GM12892 (cell line): ENCODE measurements around the gene CHKA.
A peak's percentile ranks its signal among the peaks of the same experiment; 100 is the strongest.

ENCODE experiments used
- DNase-seq: peaks from one replicate; pipeline ENCODE4 v3.0.0; 2011; ENCODE audit not compliant: insufficient read length
- FAIRE-seq: peaks from 2 replicates; lab custom pipeline; 2011; peaks lifted over from hg19 to GRCh38; lab: Jason Lieb, UNC
- POLR2A ChIP-seq: IDR thresholded peaks from 2 replicates; pipeline ENCODE4 v1.6.1; 2011; ENCODE audit warnings: low read depth, low read length, control low read depth
- POLR2AphosphoS5 ChIP-seq: IDR thresholded peaks from 2 replicates; pipeline ENCODE4 v1.6.1; 2011; ENCODE audit warnings: low read depth, low read length, control low read depth
- TAF1 ChIP-seq: IDR thresholded peaks from 2 replicates; pipeline ENCODE4 v1.6.1; 2011; ENCODE audit warnings: low read depth, mild to moderate bottlenecking, control low read depth, low read length, borderline replicate concordance

The CHKA gene

DNA sequence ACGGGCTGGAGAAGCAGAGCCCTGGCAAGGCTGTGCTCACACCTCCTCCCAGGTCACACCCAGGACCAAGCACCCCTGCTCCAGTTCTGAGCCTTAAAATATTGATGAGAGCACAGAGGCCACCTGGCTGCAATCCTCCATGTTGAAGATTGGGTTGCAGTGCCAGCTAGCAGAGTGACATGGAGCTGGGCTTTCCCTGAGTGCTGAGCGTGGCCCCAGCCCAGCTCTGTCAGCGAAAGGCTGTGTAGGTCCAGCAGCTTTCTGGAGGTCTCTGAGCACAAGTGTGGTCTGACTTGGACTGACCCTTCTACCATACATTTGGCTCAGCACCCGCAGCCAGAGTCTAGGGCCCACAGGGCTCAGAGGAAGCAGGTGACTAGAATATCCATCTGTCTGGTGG is 4.0 kb upstream of the CHKA start:
- TF ChIP-seq POLR2A (no peak), TAF1 (no peak), POLR2AphosphoS5 (no peak)
- FAIRE-seq, result no peak
- DNase-seq, result no peak

DNA sequence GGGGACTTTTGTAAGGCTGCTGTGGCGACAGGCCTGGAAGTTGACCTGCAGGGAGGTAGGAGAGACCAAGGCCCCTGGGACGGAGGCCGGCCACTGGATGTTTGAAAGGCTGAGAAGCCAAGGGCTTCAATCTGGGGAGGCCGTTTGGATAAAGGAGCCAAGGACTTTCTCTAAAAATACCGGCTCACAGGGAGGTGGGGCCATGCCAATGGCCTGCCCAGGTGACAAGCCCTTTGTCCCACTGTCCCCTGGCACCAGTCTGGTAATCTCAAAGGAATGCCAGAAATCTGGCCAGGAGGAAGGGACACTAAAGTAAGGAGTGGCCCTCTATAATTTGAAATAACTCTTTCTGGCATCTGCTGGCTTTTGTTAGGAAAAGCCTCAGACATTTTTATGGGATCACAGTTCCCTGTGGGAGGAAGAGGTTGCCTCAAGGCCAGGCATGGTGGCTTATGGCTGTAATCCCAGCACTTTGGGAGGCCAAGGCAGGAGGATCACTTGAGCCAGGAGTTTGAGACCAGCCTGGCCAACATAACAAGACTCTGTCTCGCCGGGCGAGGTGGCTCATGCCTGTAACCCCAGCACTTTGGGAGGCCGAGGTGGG is 1.9 kb upstream of the CHKA start:
- DNase-seq (no peak), FAIRE-seq (no peak)
- no peak for TF ChIP-seq TAF1
- TF ChIP-seq POLR2AphosphoS5, result no peak
- no peak for TF ChIP-seq POLR2A

- FAIRE-seq, result peak; percentile 9
- TF ChIP-seq POLR2A, result no peak
- TF ChIP-seq TAF1, result no peak
- DNase-seq, result no peak
These were observed 718 bp downstream of the CHKA start for GRCh38 chr11:68120273-68121066.

DNA sequence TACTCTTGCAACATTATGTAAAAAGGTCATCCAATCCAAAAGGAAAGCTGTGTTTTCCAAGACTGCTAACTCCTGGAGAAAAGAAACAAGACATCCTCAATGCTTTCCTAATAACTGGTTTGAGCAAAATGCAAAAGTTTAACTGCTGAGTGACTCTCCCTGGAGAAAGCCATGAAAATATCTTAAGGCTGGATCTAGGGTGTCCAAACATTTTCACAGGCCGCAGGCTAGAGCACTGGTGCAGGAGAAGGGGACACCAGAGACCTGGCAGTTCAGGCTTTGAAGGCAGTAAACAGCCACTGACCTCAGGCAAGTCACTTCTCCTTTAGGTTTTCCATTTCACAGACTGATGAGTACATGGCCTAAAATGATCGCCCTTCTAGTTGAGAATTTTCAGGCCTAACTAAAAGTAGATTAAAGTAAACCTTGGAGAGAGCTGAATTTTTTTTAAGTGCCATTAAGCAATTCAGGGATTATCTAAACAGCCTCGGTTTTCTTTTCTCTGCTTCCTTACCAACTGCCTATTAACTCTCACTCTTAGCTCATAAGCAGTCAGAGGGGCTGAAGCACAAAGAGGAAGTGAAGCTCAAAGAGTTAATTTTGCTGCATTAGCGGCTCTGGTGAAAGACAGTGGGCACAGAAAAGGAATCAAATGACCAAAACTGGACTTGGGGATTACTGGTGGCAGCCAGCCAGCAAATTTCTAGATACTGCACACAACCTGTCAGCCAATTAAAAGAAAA is 2.3 kb downstream of the CHKA start:
- no peak for TF ChIP-seq POLR2A
- FAIRE-seq (peak; percentile 71), DNase-seq (no peak)

GRCh38 chr11:68117853-68118470 is 3.2 kb downstream of the CHKA start:
- TF ChIP-seq TAF1, result no peak
- no peak for TF ChIP-seq POLR2AphosphoS5
- no peak for TF ChIP-seq POLR2A
- no peak for DNase-seq
- no peak for FAIRE-seq

- no peak for FAIRE-seq
- DNase-seq, result no peak
- TF ChIP-seq TAF1 (no peak), POLR2AphosphoS5 (no peak), POLR2A (no peak)
These were observed 4.2 kb downstream of the CHKA start for GRCh38 chr11:68116974-68117373.

- TF ChIP-seq TAF1 (no peak), POLR2AphosphoS5 (no peak), POLR2A (no peak)
- DNase-seq (no peak), FAIRE-seq (no peak)
These were observed 5.1 kb downstream of the CHKA start for GRCh38 chr11:68116126-68116525.

DNA sequence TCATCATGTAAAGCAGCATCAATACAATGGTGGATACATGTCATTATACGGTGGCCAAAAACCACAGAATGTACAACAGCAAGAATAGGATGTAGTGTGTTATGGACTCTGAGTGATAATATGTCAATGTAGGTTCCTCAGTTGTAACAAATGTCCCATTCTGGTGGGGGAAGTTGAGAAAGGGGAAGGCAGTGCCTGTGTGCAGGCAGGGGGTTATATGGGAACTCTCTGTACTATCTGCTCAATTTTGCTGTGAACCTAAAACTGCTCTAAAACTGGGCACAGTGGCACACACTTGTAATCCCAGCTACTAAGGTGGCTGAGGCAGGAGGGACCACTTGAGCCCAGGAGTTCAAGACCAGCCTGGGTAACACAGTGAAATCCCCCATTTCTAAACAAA is 5.9 kb downstream of the CHKA start:
- no peak for DNase-seq
- no peak for FAIRE-seq
- TF ChIP-seq POLR2AphosphoS5 (no peak), POLR2A (no peak), TAF1 (no peak)

DNA sequence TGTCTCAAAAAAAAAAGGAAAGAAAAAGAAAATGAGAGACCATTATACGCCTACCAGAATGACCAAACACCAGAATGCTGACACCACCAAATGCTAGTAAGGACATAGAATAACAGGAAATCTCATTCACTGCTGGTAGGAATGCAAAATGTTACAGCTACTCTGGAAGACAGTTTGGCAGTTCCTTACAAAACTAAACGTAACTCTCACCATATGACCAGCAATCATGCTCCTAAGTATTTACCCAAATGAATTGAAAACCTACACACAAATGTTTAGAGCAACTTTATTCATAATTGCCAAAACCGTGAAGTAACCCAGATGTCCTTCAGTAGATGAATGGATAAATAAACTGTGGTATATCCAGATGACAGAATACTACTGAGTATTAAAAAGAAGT is 7.2 kb downstream of the CHKA start:
- FAIRE-seq, result no peak
- no peak for DNase-seq
- TF ChIP-seq TAF1, result no peak
- no peak for TF ChIP-seq POLR2A
- TF ChIP-seq POLR2AphosphoS5, result no peak

DNA sequence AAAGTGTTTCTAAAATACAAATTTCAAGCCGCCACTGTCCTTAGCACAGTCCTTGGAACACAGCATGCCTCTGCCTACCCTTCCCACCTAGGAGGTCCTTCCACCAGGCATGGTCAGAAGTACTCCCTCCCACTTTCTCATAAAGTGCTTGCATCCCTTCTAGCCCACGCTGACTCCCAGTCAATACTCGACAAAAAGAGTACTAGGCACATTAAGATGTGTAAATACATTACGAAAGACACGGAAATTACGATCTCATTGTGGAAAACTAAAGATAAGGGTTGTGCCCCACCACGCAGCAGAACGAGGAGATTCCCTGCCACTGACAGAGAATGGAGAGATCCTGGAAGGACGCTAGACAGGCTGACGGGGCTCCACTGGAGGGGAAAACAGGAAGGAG is 13.5 kb downstream of the CHKA start:
- DNase-seq (no peak), FAIRE-seq (no peak)

GRCh38 chr11:68106165-68106940 is 14.8 kb downstream of the CHKA start:
- FAIRE-seq, result no peak
- DNase-seq, result no peak
- TF ChIP-seq POLR2A, result no peak
- no peak for TF ChIP-seq TAF1
- no peak for TF ChIP-seq POLR2AphosphoS5

More for the DNA sequence above, 13.5 kb downstream of the CHKA start:
- no peak for TF ChIP-seq TAF1
- no peak for TF ChIP-seq POLR2AphosphoS5
- TF ChIP-seq POLR2A, result no peak
